ENCODE results near the gene OVCA2.

The OVCA2 gene

GRCh38 chr17:2034806-2035540 is 6.8 kb upstream of the OVCA2 start:
- no peak for DNase-seq

DNA sequence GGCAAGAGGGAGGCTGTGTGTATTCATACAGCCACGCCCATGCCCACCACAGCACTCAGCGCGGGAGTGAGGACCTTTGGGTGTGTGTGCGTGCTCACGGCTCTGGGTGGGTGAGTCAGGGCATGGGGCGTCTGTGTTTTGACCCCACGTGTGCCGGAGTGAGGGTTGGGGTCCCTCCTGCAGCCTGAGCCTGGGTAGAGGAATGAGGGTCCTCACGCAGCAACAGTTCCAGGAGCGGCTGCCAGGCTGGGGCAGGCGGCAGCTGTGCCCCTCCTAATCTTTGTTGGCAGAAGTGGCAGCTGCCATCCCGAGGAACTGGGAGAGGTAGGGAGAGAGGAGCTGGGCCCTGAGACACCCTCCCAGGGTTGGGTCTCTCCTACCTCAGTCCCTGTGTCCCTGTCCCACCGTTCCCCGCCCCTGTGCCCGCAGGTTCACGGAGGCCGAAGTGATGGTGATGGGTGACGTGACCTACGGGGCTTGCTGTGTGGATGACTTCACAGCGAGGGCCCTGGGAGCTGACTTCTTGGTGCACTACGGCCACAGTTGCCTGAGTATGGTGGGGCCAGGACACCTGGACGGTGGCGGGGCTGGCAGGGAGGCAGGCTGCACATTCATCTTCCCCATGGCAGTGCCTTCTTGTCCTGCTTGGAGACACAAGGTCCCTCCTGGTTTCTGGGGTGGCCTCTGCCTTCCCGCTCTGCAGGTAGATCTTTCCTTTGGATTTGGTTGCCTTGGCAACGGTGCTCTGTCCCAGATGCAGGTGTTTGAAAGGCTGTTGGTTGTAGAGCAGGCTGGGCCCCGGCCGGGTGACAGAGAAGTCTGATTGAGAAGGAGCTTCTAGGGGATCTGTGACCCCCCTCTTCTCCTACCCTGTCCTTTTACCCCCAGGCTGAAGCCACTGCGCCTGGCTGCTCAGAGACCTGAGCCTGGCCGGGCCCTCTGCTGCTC is 6.0 kb upstream of the OVCA2 start:
- DNase-seq = no peak

GRCh38 chr17:2037155-2037554 is 4.7 kb upstream of the OVCA2 start:
- no peak for DNase-seq

DNA sequence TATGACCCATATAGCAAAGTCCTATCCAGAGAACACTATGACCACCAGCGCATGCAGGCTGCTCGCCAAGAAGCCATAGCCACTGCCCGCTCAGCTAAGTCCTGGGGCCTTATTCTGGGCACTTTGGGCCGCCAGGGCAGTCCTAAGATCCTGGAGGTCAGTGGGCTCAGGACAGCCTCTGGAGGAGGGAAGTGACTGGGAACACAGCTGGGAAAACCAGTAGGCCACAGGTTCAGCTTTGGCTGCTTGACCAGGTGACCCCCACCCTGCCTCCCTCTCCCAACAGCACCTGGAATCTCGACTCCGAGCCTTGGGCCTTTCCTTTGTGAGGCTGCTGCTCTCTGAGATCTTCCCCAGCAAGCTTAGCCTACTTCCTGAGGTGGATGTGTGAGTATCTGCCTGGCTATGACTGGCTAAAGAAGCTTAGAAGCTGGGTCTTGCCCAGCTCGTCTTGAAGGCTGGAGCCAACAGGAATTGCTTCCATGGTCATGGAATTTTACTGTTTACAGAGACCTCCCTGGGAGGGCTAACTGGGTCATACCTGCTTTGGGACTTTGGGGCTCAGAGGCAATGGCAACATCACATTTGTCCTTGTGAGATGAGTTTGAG is 1.5 kb upstream of the OVCA2 start:
- no peak for DNase-seq

DNA sequence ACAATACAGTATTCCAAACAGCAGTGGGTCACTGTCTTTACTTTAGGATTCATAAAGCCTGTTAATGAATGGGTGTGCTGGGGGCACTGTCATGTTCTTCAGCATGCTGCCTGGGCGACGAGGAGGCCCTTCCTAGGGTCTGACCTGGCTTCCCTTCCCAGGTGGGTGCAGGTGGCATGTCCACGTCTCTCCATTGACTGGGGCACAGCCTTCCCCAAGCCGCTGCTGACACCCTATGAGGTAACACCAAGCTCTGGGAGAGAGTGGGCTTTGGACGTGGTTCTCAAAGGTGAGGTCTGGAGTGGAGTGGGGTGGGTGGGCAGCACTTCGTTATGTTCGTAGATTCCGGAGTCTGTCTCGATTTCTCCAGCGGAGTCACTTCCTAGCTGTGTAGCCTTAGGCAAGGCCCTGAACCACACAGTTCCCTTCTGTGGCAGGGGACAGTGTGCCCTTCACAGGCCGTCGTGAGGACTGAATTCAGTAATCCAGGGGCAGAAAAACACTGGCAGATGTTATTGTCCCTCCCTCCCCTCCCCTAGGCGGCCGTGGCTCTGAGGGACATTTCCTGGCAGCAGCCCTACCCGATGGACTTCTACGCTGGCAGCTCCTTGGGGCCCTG is 771 bp upstream of the OVCA2 start:
- DNase-seq = no peak

GRCh38 chr17:2042390-2042847 is 597 bp downstream of the OVCA2 start:
- DNase-seq = no peak

DNA sequence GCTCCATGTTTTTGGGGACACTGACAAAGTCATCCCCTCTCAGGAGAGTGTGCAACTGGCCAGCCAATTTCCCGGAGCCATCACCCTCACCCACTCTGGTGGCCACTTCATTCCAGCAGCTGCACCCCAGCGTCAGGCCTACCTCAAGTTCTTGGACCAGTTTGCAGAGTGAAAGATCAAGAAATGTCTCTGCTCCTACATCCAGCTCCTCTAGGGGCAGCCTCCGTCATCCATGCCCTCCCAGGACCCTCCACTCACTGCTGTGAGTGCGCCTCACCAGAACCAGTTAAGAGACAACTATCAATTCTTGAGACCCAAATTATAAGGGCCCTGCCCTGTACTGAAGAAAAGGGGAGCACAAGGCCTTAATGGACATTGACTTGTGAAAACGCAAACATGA is 1.1 kb downstream of the OVCA2 start:
- no peak for DNase-seq

DNA sequence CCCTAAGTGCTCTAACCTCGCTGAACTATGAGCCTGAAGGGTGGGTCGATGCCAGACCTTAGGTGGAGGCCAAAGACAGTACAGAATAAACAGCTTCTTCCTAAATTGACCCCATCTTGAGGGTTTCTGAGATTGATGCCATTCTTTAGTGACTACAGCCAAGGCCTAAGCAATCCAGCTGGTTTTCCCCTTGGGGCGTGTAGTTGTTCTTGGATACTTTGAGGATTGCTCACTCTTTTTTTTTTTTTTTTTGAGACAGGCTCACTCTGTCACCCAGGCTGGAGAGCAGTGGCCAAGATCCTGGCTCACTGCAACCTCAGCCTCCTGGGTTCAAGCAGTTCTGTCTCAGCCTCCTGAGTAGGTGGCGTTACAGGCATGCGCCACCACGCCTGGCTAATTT is 2.0 kb downstream of the OVCA2 start:
- DNase-seq = no peak

DNA sequence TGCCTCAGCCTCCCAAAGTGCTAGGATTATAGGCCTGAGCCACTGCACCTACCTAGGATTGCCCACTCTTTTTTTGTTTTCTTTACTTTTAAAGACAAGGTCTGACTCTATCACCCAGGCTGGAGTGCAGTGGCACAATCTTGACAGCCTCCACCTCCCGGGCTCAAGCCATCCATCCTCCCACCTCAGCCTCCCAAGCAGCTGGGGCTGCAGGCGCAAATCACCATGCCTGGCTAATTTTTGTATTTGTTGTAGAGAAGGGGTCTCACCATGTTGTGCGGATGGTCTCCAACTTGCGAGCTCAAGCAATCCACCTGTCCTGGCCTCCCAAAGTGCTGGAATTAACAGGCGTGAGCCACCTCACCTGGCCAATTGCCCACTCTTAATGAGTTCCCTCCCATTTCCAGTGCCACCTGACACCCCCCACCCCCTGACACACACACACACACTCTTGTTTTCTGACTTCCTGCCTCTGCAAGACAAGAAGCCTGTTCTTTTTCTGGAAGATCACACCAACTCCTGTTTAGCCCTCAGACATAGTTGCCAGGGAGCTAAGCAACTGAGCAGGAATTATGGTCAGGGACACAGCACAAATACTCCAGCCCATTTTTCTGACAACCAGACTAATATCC is 2.6 kb downstream of the OVCA2 start:
- no peak for DNase-seq

GRCh38 chr17:2047590-2047989 is 5.8 kb downstream of the OVCA2 start:
- DNase-seq = no peak

DNA sequence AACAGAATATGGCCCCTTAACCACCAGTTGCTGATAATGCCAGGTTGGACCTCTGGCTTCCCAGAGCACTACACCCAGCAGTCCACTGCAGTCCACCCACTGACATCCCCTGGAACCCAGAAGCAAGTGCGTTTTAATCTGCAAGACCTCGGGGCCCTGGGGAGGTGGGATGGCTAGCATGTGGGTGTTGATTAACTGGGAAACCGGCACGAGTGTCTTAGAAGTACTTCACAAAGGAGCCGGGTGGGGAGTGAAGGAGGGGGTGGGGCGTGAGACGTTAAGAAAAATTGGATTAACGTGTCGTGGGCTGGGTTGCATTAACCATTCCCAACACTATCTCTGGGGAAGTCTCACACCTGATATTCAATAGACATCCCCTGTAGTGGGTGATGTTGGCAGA is 7.0 kb downstream of the OVCA2 start:
- DNase-seq = no peak

GRCh38 chr17:2049333-2050299 is 7.8 kb downstream of the OVCA2 start:
- DNase-seq = peak; percentile 90

- DNase-seq = peak; percentile 63
Observed at GRCh38 chr17:2050300-2051060, 8.7 kb downstream of the OVCA2 start.

DNA sequence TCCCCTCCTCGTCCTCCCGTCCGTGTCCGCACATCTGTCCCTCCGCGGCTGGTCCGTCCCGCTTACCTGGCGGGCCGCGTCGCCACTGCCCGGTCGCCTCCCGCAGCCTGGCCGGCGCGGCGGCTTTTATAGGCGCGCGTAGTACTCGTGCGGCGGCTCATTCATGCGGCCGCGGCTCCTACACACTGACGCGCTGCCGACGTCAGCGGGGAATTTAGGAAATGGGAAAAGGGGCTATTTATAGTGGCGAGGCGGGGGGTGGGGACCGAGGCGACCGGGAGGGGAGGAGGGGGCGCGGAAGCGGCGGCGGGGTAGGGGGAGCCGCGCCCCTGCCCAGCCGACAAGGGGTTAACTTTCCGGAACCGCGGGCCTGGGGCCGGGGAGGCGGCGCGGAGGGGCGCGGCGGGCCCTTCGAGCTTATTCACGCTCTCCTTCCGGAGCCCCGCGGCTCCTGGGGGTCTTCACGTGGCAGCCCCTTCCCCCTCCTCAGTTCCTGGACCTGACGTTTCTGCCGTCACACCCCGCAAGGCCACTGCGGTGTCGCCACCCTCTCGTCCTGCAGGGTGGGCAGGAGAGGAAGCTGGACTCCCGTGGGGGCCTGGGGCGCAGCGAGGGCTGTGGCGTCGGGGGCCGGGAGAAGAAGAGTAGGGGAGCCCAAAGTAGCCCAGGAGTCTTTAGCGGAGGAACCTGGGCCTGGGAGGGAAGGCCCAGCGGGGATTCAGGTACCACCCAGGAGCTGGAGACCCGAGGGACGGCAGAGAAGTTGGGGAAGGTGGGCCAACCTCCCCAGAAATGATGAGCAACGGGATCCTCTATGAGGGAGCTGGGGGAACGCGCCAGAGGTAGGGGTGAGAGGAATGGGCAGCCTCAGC is 9.5 kb downstream of the OVCA2 start:
- peak; percentile 44 for DNase-seq

DNA sequence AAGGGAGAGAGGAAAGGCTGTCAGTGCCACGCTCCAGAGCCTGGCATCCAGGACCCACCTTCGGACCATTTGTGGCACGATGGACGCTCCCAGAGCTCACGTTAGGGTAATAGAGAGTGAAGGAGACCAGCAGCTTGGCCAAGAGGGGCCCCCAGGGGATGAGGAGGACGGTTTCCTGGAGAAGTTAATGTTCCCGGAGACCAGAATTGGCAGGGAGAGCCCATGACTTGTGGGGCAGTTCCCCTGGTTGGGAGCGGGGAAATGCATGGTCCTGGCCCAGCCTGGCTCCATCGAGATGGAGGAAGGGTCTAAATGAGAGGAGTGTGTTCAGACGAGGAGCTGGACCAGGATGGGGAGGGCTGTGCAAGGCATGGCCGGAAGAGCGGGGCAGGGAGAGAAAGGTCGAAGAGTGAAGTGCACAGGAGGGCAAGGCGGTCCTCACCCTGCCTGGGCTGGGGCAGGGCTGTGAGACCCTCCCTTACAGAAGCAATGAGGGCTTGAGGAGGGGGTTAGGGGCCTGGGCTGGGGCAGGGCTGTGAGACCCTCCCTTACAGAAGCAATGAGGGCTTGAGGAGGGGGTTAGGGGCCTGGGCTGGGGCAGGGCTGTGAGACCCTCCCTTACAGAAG is 10.2 kb downstream of the OVCA2 start:
- no peak for DNase-seq

DNA sequence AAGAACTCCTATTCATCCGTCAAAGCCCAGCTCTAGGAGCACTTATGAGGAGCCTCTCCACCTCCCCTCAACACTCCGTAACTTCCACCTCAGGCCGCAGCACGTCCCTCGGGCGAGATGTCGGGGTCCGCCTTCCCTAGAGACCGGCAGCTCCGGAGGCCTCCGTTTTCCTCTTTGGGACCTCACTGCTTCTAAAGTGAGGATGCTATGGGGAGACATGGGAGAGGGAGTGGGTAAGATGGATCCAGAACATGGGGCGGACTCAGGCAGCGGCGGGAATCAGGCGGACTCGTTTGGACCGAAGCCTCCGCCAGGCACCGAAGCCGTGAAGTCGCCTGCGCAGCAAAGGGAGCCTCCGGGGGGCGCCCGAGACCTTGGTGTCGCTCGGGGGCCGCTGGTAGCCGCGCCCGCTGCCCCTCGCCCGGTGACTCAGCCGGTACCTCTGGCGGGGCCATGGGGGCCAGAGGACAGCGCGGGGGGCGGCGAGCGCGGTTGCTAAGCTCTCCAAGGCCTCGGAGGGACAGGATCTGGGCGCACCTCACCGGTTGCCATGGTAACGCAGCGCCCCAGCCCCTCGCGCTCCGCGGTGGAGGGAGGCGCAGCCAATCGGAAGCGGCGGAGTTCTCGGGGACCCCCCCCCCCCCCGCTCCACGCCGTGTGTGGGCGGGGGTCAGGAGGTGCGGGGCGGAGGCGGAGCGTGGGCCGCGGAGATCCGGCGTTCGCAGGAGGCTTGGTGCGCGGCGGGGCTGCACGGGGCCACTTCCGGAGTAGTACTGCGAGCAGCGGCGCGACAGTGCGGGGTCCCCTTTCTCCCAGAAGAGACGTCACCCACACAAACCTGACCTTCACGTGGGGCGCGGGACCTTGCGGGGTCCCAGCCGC is 11.8 kb downstream of the OVCA2 start:
- DNase-seq = peak; percentile 74

DNA sequence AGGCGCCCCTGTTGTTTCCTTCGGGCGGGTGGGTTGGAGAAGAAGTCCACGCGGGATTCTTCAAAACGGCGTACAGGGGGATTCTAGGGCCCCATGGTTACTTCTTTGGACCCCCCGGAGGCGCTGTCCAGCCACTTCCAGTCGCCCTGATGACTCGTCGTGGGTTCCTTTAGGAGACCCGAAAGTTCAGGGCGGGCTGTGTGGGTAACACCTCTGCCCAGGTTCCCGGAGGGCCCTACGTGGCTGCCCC is 12.4 kb downstream of the OVCA2 start:
- DNase-seq = peak; percentile 41

Data from activated CD4-positive, CD25-positive, alpha-beta regulatory T cell treated with anti-CD3 and anti-CD28 coated beads, Interleukin-2, amount 50 U/mL, for 72 hours (primary cell).